Astrocyte of the cerebellum (primary cell): Measurements from ENCODE around the gene ALCAM.

ENCODE experiments used
- DNase-seq: peaks from one replicate; pipeline ENCODE4 v3.0.0-alpha.2; 2011; ENCODE audit warnings: low read depth
- H3K4me3 ChIP-seq: 2 replicates; pipeline ENCODE4 v1.5.1; 2011; ENCODE audit warnings: mild to moderate bottlenecking, low read depth, low read length, moderate library complexity
- in situ Hi-C: cut with HindIII; loops from 2 replicates; pipeline ENCODE4 v1.10.0; 2017; ENCODE audit warnings: low sequenced_read_pairs
- TF ChIP-seq, protein P1 (sequence below): IDR thresholded peaks from 2 replicates; pipeline ENCODE4 v1.5.1; 2012; ENCODE audit warnings: low read length, low read depth, moderate library complexity, mild to moderate bottlenecking; ENCODE audit errors: missing control alignments

Gene ALCAM

GRCh38 chr3:105542282-105543019 lies 175.7 kb downstream of the ALCAM start:
- TF ChIP-seq, protein P1, sequence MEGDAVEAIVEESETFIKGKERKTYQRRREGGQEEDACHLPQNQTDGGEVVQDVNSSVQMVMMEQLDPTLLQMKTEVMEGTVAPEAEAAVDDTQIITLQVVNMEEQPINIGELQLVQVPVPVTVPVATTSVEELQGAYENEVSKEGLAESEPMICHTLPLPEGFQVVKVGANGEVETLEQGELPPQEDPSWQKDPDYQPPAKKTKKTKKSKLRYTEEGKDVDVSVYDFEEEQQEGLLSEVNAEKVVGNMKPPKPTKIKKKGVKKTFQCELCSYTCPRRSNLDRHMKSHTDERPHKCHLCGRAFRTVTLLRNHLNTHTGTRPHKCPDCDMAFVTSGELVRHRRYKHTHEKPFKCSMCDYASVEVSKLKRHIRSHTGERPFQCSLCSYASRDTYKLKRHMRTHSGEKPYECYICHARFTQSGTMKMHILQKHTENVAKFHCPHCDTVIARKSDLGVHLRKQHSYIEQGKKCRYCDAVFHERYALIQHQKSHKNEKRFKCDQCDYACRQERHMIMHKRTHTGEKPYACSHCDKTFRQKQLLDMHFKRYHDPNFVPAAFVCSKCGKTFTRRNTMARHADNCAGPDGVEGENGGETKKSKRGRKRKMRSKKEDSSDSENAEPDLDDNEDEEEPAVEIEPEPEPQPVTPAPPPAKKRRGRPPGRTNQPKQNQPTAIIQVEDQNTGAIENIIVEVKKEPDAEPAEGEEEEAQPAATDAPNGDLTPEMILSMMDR, result no peak
- in situ Hi-C loops, result no loop called here
- no peak for DNase-seq
- H3K4me3 ChIP-seq, result no peak overlapping the region

DNA sequence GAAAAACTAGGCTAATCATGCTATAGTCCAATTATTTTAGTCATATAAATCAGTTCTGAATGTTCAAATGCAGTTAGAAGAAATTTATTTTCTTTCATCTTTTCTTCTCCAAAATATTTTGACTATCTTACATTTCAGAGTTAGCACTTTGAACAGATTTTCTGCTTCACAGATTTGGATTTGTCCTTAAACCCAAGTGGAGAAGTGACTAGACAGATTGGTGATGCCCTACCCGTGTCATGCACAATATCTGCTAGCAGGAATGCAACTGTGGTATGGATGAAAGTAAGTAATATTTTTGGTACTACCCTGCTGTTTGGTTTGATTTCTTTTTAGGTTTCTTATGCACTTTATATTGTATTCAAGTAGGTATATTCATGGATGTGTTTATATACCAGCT lies 178.3 kb downstream of the ALCAM start:
- no peak overlapping the region for H3K4me3 ChIP-seq
- no peak for DNase-seq
- in situ Hi-C loops, result no loop called here
- TF ChIP-seq, protein P1, result no peak

- H3K4me3 ChIP-seq, result no peak overlapping the region
- no peak for DNase-seq
- in situ Hi-C loops, result no loop called here
- TF ChIP-seq, protein P1, result no peak
Observed at GRCh38 chr3:105553851-105554250, 187.1 kb downstream of the ALCAM start.

- DNase-seq, result no peak
- in situ Hi-C loops, result no loop called here
- no peak overlapping the region for H3K4me3 ChIP-seq
- TF ChIP-seq, protein P1, result no peak
Observed at GRCh38 chr3:105555206-105555605, 188.5 kb downstream of the ALCAM start.

- in situ Hi-C loops, result no loop called here
- no peak overlapping the region for H3K4me3 ChIP-seq
- TF ChIP-seq, protein P1, result no peak
- no peak for DNase-seq
Observed at GRCh38 chr3:105559856-105560255, 193.1 kb downstream of the ALCAM start.

DNA sequence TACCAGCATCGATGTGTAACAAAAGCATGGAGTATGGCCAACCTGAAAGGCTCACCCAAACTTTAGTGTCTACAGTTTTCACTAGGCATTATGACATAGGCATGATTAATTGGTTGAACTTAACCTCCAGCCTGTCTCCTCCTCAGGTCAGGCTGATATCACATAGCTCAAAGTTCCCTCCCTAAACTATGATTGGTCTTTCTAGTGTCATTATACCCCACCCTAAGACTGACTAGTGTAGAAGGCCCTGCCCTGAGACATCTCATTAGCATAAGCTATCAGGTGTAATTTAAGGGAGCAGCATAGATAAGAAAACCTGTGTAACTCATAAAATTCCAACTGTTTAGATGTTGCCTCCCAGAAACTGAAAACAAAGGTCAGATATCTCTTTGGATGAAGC lies 195.2 kb downstream of the ALCAM start:
- in situ Hi-C loops, result no loop called here
- no peak overlapping the region for H3K4me3 ChIP-seq
- TF ChIP-seq, protein P1, result no peak
- no peak for DNase-seq
